SIG-M5 (cell line): ENCODE results near the gene PHPT1.

Experiments
- DNase-seq: peaks from one replicate; lab custom pipeline; 2025; lab: John Stamatoyannopoulos, UW

PHPT1 gene

DNA sequence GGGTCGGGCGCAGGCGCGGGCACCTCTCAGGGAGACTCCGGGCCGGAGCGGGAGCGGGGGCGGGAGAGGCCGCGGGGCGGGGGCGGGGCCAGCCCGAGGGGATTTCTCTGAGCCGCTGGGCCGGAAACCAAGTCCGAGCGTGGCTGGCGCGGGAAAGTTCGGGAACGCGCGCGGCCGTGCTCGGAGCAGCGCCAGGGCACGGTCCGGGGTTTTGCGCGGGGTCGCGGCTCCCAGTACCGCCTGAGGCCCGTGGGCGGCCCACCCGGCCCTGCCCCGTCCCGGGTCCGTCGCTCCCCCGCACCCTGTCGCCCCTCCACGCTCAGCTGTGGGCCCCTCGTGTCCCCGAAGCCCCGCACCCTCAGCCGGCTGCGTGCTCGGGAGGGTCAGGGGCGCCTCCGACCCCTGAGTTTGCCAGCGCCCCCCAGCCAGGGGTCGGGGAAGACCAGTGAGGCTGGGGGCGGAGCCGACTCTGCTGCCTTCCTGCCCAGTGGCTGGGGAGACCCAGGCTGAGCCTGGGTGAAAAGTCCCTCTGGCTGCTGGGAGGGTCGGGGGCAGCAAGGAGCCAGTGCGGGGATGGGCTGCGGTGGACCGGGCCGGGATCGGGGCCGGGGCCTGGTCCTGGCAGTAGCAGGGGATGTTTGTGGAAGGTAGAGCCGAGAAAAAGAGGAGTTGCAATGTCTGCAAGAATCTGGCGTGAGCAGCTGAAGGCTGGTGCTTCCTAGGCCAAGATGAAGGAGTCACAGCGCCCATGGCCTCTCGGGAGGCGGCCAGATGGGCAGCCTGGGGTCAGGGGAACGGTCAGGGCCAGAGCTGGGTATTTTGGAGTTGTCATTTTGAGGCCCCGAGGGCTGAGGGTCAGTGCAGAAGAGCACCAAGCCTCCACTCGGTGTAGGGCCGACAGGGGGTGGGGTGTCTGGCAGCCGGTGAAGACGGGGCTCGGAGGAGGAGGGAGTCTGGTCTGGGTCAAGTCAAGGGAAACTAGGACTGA lies 37.7 kb downstream of the PHPT1 start:
- DNase-seq = no peak

DNA sequence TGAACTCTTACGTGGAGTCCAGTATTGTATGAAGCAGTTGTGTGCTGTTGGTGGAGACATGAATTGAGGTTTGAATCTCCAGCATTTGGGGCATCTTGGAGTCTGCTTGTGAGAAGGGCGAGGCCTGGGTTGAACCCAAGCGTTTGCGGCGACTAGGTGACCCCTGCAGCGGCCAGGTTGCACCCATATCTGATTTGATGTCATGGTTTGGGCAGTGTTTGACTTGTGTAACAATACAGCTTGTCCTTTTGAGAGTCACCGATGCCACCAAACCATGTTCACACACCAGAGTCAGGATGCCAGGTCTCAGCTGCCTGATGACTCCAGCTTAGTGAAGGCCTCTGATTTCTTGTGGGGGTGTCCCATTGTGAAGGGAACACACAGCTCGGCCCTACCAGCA lies 39.2 kb downstream of the PHPT1 start:
- no peak for DNase-seq

DNA sequence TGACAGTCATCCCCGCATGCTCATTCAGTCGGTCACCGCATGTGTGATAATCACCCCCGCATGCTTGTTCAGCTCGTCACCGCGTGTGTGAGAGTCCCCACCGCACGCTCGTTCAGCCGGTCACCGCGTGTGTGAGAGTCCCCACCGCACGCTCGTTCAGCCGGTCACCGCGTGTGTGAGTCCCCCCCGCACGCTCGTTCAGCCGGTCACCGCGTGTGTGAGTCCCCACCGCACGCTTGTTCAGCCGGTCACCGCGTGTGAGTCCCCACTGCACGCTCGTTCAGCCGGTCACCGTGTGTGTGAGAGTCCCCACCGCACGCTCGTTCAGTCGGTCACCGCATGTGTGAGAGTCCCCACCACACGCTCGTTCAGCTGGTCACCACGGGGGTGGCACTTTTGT lies 40.6 kb downstream of the PHPT1 start:
- no peak for DNase-seq

DNA sequence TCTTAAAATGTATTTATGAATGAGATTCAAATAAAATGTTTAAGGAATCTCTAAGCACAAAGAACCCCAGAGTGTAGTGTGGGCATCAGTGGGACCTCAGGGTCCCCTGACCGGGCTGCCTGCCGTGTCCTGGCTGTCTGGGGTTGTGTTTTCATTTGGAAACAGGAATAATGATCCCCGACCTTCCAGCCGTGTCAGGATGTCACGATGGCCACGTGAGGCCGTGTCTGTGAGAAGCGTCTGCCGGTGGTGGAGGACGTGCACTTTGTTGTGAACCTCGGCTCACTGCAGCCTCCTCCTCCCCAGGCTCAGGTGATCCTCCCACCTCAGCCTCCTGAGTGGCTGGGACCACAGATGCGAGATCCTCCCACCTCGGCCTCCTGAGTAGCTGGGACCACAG lies 41.5 kb downstream of the PHPT1 start:
- DNase-seq = no peak

DNA sequence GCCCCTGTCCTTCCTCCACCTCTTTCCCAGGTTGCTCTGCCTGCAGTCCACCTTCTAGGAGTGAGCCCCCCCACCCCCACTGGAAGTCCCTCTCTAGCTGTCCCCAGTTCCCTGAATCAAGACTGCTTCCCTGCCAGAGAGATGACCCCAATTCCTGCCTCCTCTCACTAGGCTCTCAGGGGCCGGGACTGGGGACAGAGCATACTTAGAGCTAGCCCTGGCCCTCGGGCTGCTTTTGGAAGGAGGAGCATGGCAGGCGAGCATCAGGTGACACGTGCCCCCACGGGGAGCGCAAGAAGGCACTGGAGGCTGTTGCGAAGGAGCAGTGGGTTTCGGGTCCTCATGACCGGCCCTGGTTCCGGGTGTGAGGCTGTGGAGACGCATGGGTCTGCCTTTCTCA lies 46.8 kb downstream of the PHPT1 start:
- no peak for DNase-seq

DNA sequence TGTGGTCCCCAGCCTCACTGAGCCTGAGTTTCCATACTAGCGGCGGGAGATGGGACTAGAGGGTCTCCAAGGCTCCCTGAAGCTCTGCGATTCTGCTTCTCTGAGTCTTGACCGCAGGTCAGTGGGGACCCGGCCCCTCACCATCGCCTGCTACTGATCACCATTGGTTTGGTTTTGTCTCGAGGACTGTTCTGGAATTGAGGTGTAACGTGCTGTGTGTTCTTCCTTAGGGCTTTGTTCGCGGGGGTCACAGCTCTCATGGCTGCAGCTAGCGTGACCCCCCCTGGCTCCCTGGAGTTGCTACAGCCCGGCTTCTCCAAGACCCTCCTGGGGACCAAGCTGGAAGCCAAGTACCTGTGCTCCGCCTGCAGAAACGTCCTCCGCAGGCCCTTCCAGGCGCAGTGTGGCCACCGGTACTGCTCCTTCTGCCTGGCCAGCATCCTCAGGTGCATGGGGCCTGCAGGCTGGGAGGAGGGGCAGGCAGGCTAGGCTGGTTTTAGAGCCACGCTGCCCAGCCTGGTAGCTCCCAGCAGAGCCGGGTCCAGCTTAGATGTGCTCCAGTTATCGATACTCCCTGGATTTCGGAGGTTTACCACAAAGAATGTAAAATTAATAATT lies 49.4 kb downstream of the PHPT1 start:
- DNase-seq = no peak

DNA sequence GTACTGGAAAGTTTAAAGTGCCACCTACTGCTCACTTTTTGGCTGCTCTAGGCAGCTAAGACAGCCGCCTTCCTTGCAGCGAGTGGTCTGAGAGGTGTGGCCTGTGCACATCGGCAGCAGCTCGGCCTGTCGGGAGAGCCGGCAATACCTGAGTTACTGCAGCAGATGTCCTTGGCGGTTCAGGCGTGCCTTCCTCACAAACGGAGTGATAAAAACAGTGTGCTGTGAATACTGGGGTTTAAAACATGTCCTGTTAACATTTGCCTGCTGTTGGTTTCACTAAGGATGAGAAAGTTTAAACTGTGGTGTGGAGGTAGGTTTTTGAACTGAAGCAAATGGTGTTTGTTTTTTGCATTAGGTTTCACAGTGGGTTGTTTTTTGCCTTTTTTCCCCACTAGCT lies 50.0 kb downstream of the PHPT1 start:
- DNase-seq = no peak

DNA sequence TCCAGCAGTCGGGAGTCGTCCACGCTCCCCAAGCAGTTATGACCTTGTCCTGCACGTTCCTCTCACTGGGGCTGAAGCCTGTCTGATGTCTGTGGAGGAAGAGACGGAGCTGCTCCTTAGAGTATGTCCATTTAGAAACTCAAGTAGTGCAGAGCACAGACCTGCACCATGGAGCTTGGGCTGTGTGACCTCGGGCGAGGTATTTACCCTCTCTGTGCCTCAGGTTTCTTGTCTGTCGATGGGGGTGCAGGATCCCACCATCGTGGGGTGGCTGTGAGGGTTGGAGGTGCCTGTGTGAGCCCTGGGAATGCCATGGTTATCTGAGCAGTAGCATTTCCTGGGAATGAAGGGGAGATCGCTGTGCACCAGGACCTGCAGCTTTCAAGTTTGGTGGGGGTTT lies 51.3 kb downstream of the PHPT1 start:
- no peak for DNase-seq
